PC-9 (cell line): ENCODE measurements around the gene MBP.

ENCODE experiments used
- CTCF ChIP-seq: fragments of 200-600 bp; sonication (generic); conservative IDR thresholded peaks from 2 replicates; pipeline ENCODE4 v1.6.1; 2017; ENCODE audit warnings: mixed run types, antibody characterized with exemption, mild to moderate bottlenecking, moderate library complexity
- EZH2 ChIP-seq: fragments of 200-600 bp; sonication (generic); IDR thresholded peaks from 2 replicates; pipeline ENCODE4 v1.8.0; 2017; ENCODE audit warnings: antibody characterized with exemption, low read depth

GRCh38 chr18:77147418-77147852 is 14.9 kb upstream of the MBP start:
- TF ChIP-seq EZH2 (no peak), CTCF (no peak)
